K562 (cell line): ENCODE measurements around the gene SRPK2. TPM values are rescaled to one million over a fixed set of nuclear protein-coding genes. Genes with fewer than 3 reads are reported as not detected.

ENCODE experiments used
- ADNP ChIP-seq: fragments of 200-800 bp; sonication (Bioruptor generic); IDR thresholded peaks from 2 replicates; pipeline ENCODE4 v1.6.1; 2016; ENCODE audit warnings: missing genetic modification characterization, missing compliant biosample characterization
- C11orf30 ChIP-seq: fragments of 450-650 bp; IDR thresholded peaks from 2 replicates; pipeline ENCODE4 v1.6.1; 2016; ENCODE audit warnings: low read depth, mild to moderate bottlenecking
- FOSL1 ChIP-seq: fragments of 200-800 bp; sonication (Bioruptor generic); conservative IDR thresholded peaks from 2 replicates; pipeline ENCODE4 v1.6.1; 2016; ENCODE audit warnings: missing genetic modification characterization, missing compliant biosample characterization
- GATA2 ChIP-seq: sonication (generic); formaldehyde crosslinking; IDR thresholded peaks from 2 replicates; pipeline ENCODE4 v1.4.0; 2020; ENCODE audit warnings: mild to moderate bottlenecking, missing genetic modification reagents
- NFIX ChIP-seq: fragments of 250-450 bp; sonication (Bioruptor Pico); IDR thresholded peaks from 2 replicates; pipeline ENCODE4 v1.4.0; 2020; ENCODE audit warnings: low read depth, mild to moderate bottlenecking, moderate library complexity
- RB1 ChIP-seq: fragments of 450-650 bp; IDR thresholded peaks from 2 replicates; pipeline ENCODE4 v1.6.1; 2017; ENCODE audit warnings: low read depth, mild to moderate bottlenecking
- STAT6 ChIP-seq: sonication (generic); formaldehyde crosslinking; IDR thresholded peaks from 2 replicates; pipeline ENCODE4 v1.8.1; 2023; ENCODE audit warnings: mild to moderate bottlenecking, missing genetic modification reagents
- ZBTB33 ChIP-seq: sonication (generic); formaldehyde crosslinking; IDR thresholded peaks from 2 replicates; pipeline ENCODE4 v1.8.1; 2023; ENCODE audit warnings: mild to moderate bottlenecking, missing genetic modification reagents
- ZKSCAN1 ChIP-seq: fragments of 150-350 bp; IDR thresholded peaks from 2 replicates; pipeline ENCODE4 v1.6.1; 2016; ENCODE audit warnings: low read depth, low read length
- ZNF12 ChIP-seq: sonication (generic); formaldehyde crosslinking; IDR thresholded peaks from 2 replicates; pipeline ENCODE4 v1.4.0; 2020; ENCODE audit warnings: mild to moderate bottlenecking, missing genetic modification reagents
- ZNF316 ChIP-seq: fragments of 450-650 bp; IDR thresholded peaks from 2 replicates; pipeline ENCODE4 v1.6.1; 2016
- ZNF384 ChIP-seq: IDR thresholded peaks from 2 replicates; pipeline ENCODE4 v1.6.1; 2012; ENCODE audit warnings: low read depth, low read length, improper control_type of control experiment
- polyA plus RNA-seq, 8 experiments: library from polyadenylated mRNA; depleted of rRNA in 4 of 8; stranded (reverse) in 5 of 8; unstranded in 3 of 8; fragments of >200 nt; fragmentation: Nextera tagmentation in 2 of 8; fragmentation: Illumina TruSeq in 1 of 8; extraction: Ambion mirVana in 2 of 8; extraction: Trizol in 1 of 8; gene quantifications; 2 replicates each; pipeline versions ENCODE4 v1.2.1 to v1.2.3, GENCODE V29; 2011 to 2014; ENCODE audit warnings: inconsistent platforms in 1 of 8, missing spikeins in 1 of 8
- total RNA-seq, 7 experiments: library from RNA; depleted of rRNA in 6 of 7; stranded (reverse); fragments of >200 nt in 6 of 7; fragmentation: Illumina TruSeq in 2 of 7; extraction: Trizol in 2 of 7; gene quantifications; 2 replicates each; pipeline versions ENCODE4 v1.2.1 to v1.2.3, GENCODE V29; 2011 to 2021; ENCODE audit warnings: low replicate concordance in 1 of 7
- TF ChIP-seq, protein P1 (sequence below): fragments of 450-650 bp; IDR thresholded peaks from 2 replicates; pipeline ENCODE4 v1.6.1; 2016; ENCODE audit warnings: mild to moderate bottlenecking
- TF ChIP-seq, protein P2 (sequence below), 2 experiments: fragments of 450-650 bp in 1 of 2; sonication (generic) in 1 of 2; formaldehyde crosslinking in 1 of 2; IDR thresholded peaks in 1 of 2; conservative IDR thresholded peaks in 1 of 2; 2 replicates each; pipeline versions ENCODE4 v1.6.1 to v1.8.1; 2016 to 2023; ENCODE audit warnings: mild to moderate bottlenecking in 2 of 2, moderate library complexity in 2 of 2, inconsistent platforms in 1 of 2, missing genetic modification reagents in 1 of 2
- TF ChIP-seq, protein P3 (sequence below): fragments of 450-650 bp; IDR thresholded peaks from 2 replicates; pipeline ENCODE4 v1.6.1; 2014; ENCODE audit warnings: low read depth, mild to moderate bottlenecking, moderate library complexity, borderline replicate concordance

SRPK2 gene
- total and polyA plus RNA-seq, 9 of the 15 experiments (the other 6 are each of a cell fraction or from before 2014, with no cell fraction given) = 21.5 to 44.7 (median 33.3) TPM

DNA sequence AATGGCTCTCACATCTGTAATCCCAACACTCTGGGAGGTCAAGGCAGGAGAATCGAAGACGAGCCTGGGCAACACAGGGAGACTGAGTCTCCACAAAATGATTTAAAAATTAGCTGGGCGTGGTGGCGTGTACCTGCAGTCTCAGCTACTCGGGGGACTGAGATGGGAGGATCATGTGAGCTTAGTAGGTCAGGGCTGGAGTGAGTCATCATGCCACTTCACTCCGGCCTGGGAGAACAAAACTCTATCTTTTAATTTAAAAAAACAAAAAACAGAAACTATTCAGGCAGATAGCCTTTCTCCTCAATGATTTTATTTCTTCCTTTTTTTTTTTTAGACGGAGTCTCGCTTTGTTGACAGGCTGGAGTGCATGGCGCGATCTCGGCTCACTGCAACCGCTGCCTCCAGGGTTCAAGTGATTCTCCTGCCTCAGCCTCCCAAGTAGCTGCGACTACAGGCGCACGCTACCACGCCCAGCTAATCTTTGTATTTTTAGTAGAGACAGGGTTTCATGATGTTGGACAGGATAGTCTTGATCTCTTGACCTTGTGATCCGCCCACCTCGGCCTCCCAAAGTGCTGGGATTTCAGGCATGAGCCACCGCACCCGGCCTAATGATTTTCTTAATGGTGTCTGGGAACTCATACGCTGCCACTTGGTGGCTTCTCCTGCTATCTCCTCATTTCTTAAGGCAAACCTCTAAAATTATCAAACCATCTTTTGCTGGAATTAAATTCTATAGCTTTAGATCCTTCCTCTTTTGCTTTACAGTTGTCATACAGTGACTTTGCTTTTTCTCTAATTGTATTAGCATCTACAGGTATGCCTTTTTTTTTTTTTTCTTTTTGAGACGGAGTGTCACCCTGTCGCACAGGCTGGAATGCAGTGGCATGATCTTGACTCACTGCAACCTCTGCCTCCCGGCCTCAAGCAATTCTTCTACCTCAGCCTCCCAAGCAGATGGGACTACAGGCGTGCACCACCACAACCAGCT, 22.9 kb downstream of the SRPK2 start (continued):
- TF ChIP-seq ZNF384 (0 out of 2 replicates have a peak, but pooled peaks have one; percentile 42), ZNF316 (peak; percentile 58; the same call in 1 of the 2 replicates), C11orf30 (peak; percentile 61), ZKSCAN1 (peak; percentile 97), GATA2 (CRISPR knock-in tag) (peak; percentile 57), RB1 (no peak), ZBTB33 (peak; percentile 97), STAT6 (peak; percentile 23; the same call in 1 of the 2 replicates), ZNF12 (CRISPR knock-in tag) (0 out of 2 replicates have a peak, but pooled peaks have one; percentile 31), NFIX (CRISPR knock-in tag) (no peak), FOSL1 (0 out of 2 replicates have a peak, but pooled peaks have one; percentile 29), ADNP (tag) (0 out of 2 replicates have a peak, but pooled peaks have one; percentile 21)
- TF ChIP-seq, protein P1, sequence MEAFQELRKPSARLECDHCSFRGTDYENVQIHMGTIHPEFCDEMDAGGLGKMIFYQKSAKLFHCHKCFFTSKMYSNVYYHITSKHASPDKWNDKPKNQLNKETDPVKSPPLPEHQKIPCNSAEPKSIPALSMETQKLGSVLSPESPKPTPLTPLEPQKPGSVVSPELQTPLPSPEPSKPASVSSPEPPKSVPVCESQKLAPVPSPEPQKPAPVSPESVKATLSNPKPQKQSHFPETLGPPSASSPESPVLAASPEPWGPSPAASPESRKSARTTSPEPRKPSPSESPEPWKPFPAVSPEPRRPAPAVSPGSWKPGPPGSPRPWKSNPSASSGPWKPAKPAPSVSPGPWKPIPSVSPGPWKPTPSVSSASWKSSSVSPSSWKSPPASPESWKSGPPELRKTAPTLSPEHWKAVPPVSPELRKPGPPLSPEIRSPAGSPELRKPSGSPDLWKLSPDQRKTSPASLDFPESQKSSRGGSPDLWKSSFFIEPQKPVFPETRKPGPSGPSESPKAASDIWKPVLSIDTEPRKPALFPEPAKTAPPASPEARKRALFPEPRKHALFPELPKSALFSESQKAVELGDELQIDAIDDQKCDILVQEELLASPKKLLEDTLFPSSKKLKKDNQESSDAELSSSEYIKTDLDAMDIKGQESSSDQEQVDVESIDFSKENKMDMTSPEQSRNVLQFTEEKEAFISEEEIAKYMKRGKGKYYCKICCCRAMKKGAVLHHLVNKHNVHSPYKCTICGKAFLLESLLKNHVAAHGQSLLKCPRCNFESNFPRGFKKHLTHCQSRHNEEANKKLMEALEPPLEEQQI = no peak
- TF ChIP-seq, protein P2, sequence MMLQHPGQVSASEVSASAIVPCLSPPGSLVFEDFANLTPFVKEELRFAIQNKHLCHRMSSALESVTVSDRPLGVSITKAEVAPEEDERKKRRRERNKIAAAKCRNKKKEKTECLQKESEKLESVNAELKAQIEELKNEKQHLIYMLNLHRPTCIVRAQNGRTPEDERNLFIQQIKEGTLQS (IDR thresholded peaks at IDR 0.05) = peak; percentile 75
- TF ChIP-seq, protein P2 (CRISPR knock-in tag; conservative IDR thresholded peaks at IDR 0.05) = no peak
- TF ChIP-seq, protein P3, sequence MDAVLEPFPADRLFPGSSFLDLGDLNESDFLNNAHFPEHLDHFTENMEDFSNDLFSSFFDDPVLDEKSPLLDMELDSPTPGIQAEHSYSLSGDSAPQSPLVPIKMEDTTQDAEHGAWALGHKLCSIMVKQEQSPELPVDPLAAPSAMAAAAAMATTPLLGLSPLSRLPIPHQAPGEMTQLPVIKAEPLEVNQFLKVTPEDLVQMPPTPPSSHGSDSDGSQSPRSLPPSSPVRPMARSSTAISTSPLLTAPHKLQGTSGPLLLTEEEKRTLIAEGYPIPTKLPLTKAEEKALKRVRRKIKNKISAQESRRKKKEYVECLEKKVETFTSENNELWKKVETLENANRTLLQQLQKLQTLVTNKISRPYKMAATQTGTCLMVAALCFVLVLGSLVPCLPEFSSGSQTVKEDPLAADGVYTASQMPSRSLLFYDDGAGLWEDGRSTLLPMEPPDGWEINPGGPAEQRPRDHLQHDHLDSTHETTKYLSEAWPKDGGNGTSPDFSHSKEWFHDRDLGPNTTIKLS = no peak
